ENCODE results near the gene LRP1B. TPM values are rescaled to one million over a fixed set of nuclear protein-coding genes. Genes with fewer than 3 reads are reported as not detected.

The LRP1B gene
- total and polyA plus RNA-seq, 2 of the 8 experiments (the other 6 are each of a cell fraction or from before 2014, with no cell fraction given) = 0.03 TPM; not detected in 1

- no peaks in the 10 kb centered on the region for H3K79me1 ChIP-seq (ENCODE audit: low read depth, low read length)
- H3K79me2 ChIP-seq (ENCODE audit: control insufficient read depth in 1 of 2, insufficient read depth in 2 of 2, low read length in 2 of 2) = no peaks in the 10 kb centered on the region
- H3K14ac ChIP-seq (ENCODE audit: insufficient read length) = no peak overlapping the region
- no peak for FAIRE-seq
- no peak for TF ChIP-seq ASH2L (IDR thresholded peaks at IDR 0.05; ENCODE audit: low read length)
- TF ChIP-seq CHD2 (IDR thresholded peaks at IDR 0.05; ENCODE audit: low read length) = no peak
- TF ChIP-seq RAD21 (IDR thresholded peaks at IDR 0.05 in 1 of 2, conservative IDR thresholded peaks at IDR 0.05 in 1 of 2; ENCODE audit: low read depth in 2 of 2, low read length in 2 of 2) = no peak
- no peak for TF ChIP-seq KDM4A (IDR thresholded peaks at IDR 0.05; ENCODE audit: low read depth, low read length, severe bottlenecking)
- no peak for TF ChIP-seq CTCF (IDR thresholded peaks at IDR 0.05; ENCODE audit: control extremely low read depth in 1 of 3, insufficient read depth in 1 of 3, low read depth in 1 of 3, low read length in 3 of 3)
- H3K23ac ChIP-seq (ENCODE audit: insufficient read length) = no peak overlapping the region
- H2AK5ac ChIP-seq (ENCODE audit: low read depth, low read length) = no peak overlapping the region
- H3K18ac ChIP-seq (ENCODE audit: extremely low read depth, low read length) = no peak overlapping the region
- no peak overlapping the region for H2BK12ac ChIP-seq (ENCODE audit: low read depth, low read length)
- no peaks in the 10 kb centered on the region for H3K36me3 ChIP-seq (ENCODE audit: control insufficient read depth in 2 of 4, insufficient read depth in 4 of 4, low read length in 3 of 4)
- H3K9me3 ChIP-seq (ENCODE audit: insufficient read depth in 2 of 2, low read depth in 1 of 2, low read length in 1 of 2) = no peaks in the 10 kb centered on the region
- no peak overlapping the region for H4K5ac ChIP-seq (ENCODE audit: insufficient read length, low read depth, low read length)
- H3K4me1 ChIP-seq (replicated peaks in 1 of 4; ENCODE audit: control insufficient read depth in 3 of 4, insufficient read depth in 4 of 4, low read length in 3 of 4) = no peaks in the 10 kb centered on the region
- ChIA-PET POLR2A (ENCODE audit: partially characterized antibody) (no interaction called here), CTCF (ENCODE audit: partially characterized antibody) (interaction anchor here (0.5 kb wide), 1 partner anchor 623 kb away, joined by 3 read pairs; no protein-coding TSS in a partner anchor)
- H3K27me3 ChIP-seq (replicated peaks in 1 of 4; ENCODE audit: control insufficient read depth in 3 of 4, extremely low read depth in 1 of 4, insufficient read depth in 3 of 4, low read length in 3 of 4) = no peaks in the 10 kb centered on the region
- H2BK5ac ChIP-seq (ENCODE audit: low read depth, low read length) = no peak overlapping the region
- no peaks in the 10 kb centered on the region for H4K20me1 ChIP-seq (replicated peaks in 1 of 2; ENCODE audit: control insufficient read depth in 1 of 2, insufficient read depth in 2 of 2, low read length in 2 of 2)
- no peak overlapping the region for H3K4me2 ChIP-seq (ENCODE audit: insufficient read depth in 1 of 2, low read depth in 2 of 2, low read length in 2 of 2)
- no peak for DNase-seq (ENCODE audit: low read depth in 1 of 2, low spot score in 2 of 2)
- H3K56ac ChIP-seq (replicated peaks; ENCODE audit: insufficient read length, low read depth, low read length) = no peak overlapping the region
- H2BK120ac ChIP-seq (replicated peaks; ENCODE audit: low read depth, low read length) = no peak overlapping the region
- H2AFZ ChIP-seq (ENCODE audit: low read length) = no peak overlapping the region
- no peak overlapping the region for H4K91ac ChIP-seq (replicated peaks; ENCODE audit: insufficient read length, low read length)
- no peak overlapping the region for H3K4me3 ChIP-seq (ENCODE audit: extremely low read depth in 1 of 4, insufficient read depth in 2 of 4, low read depth in 3 of 4, low read length in 4 of 4)
- H3K23me2 ChIP-seq (ENCODE audit: low read depth, low read length) = 0 out of 2 replicates have a peak, but pooled peaks cover 1% of the 10 kb centered on the region
- H3K9ac ChIP-seq (replicated peaks in 1 of 4; ENCODE audit: extremely low read depth in 1 of 4, low read depth in 3 of 4, low read length in 3 of 4) = no peak overlapping the region
- no peak overlapping the region for H3K4ac ChIP-seq (replicated peaks; ENCODE audit: insufficient read length, low read depth, low read length)
- H2BK15ac ChIP-seq (ENCODE audit: low read length) = no peak overlapping the region
- H4K8ac ChIP-seq (ENCODE audit: extremely low read depth, insufficient read depth, low read length) = no peak overlapping the region
- no peak overlapping the region for H3K27ac ChIP-seq (ENCODE audit: low read depth, low read length)
- H2BK20ac ChIP-seq (ENCODE audit: low read length) = no peak overlapping the region
These were observed 1945.7 kb downstream of the LRP1B start for GRCh38 chr2:140185076-140185475.

Data from H1 (cell line).